Measurements from ENCODE around the gene NEGR1.

Gene NEGR1

DNA sequence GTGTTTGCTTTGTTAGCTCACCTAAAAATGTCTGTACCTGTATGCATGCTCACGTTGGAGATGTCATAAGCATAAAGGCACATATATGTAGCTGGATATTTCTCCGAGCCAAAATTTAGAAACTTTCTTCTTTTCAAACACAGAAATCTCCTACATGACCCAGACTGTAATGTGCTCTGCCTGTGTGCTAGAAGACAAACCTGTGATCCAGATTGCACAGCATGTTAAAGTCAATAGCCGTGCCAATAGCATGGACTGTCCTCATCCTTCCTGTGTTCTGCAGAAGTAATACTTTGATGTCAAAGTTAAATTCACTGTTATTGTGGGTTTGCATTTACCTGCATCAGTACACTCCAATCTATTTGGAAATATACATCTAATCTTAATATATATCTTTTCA is 855.3 kb downstream of the NEGR1 start:
- DNase-seq: no peak

DNA sequence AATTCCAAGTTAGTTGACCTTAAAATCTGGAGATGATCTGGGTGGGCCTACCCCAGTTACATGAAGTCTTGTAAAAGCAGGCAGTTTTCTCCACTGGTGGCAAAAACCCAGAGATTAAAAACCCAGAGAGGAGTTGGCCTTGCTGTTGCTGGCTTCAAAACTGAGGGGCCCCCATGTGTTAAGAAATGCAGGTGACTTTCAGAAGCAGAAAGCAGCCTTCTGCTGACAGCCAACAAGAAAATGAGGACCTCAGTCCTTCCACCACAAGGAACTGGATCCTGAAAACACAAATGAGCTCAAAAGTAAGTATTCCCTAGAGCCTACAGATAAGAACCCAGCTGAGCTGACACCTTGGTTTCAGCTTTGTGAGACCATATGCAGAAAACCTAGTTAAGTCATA is 857.8 kb downstream of the NEGR1 start:
- no peak for DNase-seq

DNA sequence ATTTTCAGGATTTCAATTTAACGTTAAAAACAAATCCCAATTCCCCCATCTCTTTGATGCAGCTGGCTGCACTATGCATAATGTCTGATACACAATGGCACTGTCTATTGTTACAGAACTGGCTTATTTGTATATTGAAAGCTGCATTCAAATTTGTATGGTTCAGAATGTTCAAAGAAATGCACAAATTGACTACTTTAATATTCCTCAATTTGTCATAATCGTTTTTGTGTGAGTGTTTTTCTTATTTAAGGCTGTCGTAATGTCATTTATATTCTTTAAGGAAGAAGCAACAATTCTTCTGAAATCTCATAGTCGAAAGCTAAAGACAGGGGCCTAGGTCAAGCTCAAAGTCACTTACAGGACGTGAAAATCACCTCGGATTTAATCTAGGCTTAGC is 860.1 kb downstream of the NEGR1 start:
- peak; percentile 57 for DNase-seq

DNA sequence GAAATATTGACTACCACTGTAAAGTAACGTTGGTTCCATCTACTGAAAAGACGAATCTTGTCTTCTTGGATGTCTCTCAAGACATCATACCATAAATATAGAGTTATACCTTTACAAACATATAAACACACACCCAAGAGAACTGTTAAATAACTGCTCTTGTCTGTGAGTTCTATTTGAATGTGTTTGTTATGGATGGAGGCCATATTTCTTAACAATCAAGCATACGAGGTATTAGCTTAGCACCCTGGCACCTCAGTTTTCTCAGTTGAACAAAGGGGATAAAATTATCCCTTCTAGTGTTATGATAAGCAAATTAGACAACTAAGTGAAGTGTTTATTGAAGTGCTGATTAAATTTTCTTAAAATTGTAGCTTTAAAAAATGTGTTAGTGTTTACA is 864.9 kb downstream of the NEGR1 start:
- DNase-seq: no peak

DNA sequence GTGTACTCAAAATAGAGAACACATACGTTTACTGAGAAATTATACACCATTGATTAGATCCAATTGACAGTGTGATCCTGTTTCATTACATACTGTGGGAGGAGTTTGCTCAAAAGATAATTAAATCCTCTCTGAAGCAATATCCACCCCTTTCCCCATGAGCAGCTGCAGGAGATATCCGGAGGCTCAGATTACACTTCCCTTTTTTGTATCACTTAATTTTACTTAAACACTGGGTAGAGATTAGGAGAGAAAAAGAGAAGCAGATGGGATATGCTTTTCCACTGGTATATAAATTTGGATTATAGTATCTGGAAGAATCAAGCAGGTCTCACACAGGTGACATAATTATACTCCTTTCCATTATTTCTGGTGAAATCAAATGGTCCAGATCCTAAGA is 868.2 kb downstream of the NEGR1 start:
- DNase-seq: no peak

DNA sequence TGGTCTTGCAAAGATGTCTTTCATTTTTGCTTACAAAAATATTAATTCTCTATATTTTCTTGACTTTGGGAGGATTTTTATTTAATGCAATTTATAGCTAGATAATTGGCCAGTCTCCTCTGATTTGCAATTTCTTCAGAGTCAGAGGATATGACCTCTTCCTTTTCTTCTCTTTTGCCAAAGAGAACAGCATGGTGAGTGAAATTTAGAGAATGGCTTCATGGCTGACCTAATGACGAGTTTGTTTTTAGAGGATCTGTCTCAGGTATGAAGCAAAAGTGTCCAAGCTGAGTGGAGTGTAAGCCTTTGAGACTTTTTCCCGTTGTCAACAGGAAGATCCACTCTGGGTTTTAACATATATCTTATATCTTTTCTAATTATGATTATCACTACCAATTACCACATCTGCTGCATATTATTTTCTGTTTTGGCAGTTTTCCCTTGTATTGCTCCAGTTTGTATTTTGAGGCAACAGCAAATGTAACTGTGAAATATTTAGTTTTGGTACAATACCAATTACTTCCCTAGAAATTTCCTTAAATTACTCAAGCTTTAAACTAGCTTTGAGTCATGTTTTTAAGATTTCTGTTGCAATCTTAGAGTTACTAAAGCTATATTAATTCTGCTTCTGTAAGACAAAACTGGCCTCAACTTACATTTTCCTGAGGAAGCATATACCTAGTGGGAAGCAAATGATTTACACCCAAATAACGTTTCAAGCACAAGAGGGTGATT is 868.7 kb downstream of the NEGR1 start:
- no peak for DNase-seq

DNA sequence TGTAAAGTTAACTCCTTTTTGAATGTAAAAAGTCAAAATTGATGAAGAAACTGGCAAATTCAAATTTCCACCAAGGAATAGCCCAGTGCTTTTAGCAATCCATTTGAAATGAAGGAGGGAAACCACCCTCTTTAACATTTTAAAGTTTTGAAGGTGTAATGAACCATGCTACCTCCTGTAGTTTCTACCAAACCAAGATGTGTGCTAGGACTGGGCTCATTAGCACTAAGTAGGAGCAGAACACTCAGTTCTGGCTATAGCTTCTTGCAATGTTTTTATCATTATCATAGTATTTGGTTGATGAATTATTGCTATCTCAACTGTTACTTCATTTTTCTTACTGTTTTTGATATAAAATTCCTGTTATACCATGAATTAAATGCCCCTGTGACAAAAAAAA is 882.3 kb downstream of the NEGR1 start:
- no peak for DNase-seq

DNA sequence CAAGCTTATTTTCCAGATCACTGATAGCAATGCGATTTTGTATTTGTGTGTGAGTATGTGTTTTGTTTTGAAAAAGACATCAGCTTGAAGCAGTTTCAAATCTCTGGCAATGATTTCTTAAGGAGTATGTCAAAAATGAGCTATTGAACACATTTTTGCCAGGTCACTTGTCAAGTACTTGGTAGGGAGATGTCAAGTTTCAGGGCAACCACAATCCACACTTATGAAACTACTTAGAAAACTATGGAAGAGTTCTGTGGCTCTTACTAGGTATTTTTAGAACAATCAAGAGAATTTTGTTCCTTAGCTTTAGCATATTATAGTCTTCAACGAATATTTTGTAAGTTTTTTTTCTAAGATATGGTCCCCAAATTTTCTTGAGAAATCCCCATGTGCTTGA is 882.7 kb downstream of the NEGR1 start:
- DNase-seq: no peak

DNA sequence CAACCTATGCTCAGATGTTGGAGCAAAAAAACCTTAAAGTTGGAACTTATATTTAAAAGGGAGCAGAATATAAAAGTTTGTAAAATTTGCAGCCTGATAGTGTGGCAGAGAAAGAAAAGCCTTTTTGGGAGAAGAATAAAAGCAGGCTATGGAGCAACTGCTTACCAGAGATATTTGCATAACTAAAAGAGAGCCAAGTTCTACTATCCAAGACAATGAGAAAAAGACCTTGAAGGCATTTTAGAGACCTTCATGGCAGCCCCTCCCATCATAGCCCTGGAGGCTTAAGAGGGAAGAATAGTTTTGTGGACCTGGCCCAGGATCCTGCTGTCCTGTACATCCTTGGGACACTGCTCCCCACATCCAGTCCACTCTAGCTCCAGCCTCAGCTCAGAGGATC is 889.0 kb downstream of the NEGR1 start:
- no peak for DNase-seq

DNA sequence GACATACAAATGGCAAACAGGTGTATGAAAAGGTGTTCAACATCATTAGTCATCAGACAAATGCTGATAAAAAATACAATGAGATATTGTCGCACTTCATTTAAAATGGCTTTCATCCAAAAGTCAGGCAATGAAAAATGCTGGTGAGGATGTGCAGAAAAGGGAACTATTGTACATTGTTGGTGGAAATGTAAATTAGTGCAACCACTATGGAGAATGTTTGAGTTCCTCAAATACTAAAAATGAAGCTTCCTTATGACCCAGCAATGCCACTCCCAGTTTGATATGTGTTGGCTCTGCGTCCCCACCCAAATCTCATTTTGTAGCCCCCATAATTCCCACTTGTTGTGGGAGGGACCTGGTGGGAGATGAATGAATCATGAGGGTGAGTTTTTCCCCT is 891.8 kb downstream of the NEGR1 start:
- DNase-seq: no peak

DNA sequence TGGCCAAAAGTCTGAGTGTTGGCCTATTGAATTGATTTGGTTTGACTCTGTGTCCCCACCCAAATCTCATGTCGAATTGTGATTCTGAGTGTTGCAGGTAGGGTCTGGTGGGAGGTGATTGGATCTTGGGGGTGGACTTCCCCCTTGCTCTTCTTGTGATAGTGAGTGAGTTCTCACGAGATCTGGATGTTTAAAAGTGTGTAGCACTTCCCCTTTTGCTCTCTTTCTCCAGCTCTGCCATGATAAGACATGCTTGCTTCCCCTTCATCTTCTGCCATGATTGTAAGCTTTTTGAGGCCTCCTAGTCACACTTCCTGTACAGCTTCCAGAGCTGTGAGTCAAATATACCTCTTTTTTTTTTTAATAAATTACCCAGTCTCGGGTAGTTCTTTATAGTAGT is 904.5 kb downstream of the NEGR1 start:
- DNase-seq: no peak

DNA sequence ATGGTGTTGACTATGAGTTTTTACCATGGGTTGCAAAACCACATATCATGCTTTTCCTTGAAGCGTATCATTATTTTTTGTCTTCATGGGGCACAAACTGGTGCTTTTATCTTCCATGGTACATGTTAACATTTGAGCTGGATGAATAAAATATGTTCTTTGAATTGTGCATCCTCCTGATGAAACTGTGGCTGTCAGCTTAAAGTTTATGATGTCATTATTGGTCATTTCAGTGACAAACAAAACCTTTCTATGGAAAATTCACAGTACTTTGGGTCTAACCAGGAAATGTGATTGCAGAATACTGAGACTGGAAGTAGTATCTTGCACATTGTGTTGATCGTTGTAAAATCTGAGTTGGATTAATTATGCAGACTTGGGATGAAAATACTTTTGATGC is 909.8 kb downstream of the NEGR1 start:
- no peak for DNase-seq

DNA sequence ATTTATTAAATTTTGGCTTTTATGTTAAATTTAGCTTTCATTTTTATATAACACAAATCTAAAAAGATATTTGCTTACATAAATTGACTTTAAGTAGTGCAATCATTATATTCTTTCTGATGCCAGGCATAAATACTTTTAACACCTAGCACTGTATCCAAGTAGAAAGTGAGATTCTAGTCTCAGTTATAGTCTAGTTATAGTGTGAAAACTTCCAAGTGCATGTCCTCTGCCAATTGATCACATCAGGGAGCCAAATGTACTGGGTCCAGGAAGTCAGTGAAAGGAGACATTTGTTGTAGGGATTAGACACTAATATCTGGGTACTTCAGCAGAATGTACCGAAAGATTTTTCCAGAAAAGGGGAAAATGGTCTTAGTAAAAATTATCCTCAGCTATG is 910.8 kb downstream of the NEGR1 start:
- DNase-seq: no peak

DNA sequence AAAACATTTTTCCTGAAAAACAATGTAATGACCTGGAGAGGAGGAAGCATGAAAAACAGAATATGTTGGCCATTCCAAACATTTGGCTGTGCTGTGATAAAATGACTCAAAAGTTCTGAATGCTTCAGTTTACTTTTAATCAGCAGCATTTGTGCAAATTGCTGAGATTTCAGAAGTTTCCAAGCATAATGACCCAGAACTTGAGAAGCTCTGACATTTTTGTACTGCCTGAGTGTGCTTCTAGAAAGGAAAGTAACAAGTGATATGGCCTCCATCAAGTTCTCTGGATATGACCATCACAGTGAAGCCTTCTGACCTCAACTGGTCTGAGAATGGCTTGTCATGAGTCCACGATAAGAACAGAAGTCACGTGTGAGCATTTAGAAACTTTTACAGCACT is 918.1 kb downstream of the NEGR1 start:
- DNase-seq: no peak

DNA sequence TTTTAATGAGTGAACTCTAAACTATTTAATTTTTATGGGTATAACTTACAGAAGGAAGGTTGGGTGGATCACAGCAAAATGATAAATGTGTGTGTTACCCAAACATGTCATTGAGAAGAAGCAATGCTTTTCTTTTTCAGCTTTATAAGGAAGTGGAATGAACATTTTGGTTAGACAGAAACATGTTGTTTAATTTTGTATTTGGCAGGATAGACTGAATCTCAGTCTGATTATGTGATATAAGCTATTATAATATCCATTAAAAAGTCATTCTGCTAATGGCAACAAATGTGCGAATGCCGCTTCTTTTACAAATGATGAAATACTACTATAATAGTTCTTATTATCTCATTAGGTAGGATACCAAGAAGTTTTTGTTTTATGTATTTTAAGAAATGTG is 919.6 kb downstream of the NEGR1 start:
- DNase-seq: no peak

DNA sequence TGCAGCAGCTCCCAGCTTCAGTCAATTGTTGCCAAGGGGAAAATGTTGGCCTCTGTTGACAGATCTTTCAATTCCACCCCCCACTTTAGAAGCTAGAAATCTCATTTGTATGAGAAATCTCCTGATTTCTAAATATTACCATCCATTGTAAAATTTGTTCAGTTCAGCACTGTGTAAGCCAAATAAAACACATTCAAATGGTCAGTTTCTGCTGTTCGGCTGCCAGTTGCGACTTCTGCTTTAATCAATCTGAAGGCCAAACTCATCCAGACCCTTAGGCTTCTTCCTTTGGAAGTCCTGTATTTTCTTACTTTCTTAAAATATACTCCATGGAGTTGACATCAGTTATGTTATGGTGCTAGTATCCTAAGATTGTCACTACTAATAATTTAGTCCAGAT is 920.3 kb downstream of the NEGR1 start:
- DNase-seq: no peak

DNA sequence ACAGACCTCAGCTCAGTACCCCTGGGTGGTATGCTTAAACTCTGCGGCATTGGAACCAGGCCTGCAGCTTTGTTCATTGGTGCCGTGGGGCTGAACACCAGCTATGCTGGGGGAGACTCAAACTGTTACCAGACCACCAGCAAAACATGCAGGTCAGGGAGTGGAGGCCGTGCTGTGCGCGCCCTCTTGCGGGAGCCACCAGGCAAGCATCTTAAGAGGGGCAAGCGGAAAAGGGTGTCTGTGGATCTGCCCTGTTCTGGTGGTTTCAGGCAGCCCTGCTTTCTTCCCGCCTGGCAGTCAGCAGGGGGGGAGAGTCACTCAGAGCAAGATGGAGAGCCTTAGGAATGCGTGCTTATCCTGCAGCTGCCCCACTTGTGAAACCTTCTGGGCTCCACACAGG is 924.6 kb downstream of the NEGR1 start:
- no peak for DNase-seq

DNA sequence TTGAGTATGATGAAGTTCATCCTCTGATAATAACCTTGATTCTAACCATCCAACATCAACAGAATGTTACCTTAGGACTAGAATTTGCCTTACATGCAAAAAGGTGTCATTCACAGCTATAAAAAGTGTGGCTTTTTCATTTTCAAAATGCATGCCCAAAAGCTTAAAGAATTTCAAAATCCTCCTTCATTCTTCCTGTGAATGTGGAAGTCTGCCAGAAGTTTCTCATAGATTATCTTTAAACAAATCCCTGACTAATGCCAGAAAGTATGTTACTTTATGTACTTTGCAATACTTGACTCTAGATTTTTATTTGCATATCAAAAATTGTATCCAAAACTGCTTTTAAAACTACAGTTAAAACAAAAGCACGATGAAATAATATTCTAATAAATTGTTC is 930.9 kb downstream of the NEGR1 start:
- DNase-seq: no peak

DNA sequence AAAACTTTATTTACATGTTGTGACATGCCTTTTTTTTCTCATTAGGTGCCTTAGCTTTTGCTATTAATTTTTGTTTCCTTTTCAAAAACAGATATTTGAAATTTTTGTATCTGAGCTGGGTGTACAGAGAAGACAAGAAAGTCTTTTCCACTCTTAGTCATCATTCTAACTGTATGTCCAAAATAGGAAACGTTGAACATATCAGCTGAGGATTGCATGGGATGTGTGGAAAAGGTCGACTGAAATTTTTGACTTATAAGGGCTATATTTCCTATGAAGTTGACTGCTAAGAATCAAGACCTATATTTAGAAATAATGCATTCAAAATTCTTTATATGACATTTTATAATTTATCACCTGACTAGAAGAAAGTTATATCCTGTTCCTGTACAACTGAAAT is 931.5 kb downstream of the NEGR1 start:
- DNase-seq: no peak

DNA sequence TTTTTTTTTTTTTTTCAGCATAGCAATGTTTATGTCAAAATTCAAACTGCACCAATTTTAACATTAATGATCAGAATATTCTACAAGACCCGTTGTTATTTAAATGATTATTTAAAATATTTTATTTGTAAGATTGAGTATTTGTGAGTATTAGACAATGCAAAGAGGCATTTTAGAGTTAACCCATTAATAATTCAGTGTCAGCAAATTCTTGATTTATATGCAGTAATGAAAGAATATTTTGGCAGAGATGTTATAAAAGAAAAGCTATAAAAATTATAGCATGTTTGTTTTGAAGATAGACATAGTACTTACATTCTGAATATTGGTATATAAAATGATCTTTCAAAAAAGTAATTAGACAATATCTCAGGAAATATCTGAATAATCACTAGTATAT is 932.0 kb downstream of the NEGR1 start:
- no peak for DNase-seq

Measured in midbrain (tissue), 1 donor.